ENCODE measurements around the gene RUNX2. TPM values are rescaled to one million over a fixed set of nuclear protein-coding genes. Genes with fewer than 3 reads are reported as not detected.

The RUNX2 gene
- total and polyA plus RNA-seq, 9 of the 15 experiments (the other 6 are each of a cell fraction or from before 2014, with no cell fraction given), result 0.29 to 1.00 (median 0.43) TPM

- ChIA-PET CTCF (ENCODE audit: low intra/inter-chr PET ratio) (no interaction called here), POLR2A (interaction anchor here (0.7 kb wide), 1 partner anchor 103 kb away, joined by 3 read pairs; no protein-coding TSS in a partner anchor)
- in situ Hi-C loops (cut with MboI), result no loop called here
- TF ChIP-seq ID3 (CRISPR knock-in tag; IDR thresholded peaks at IDR 0.05) (no peak), ID3 (tag; IDR thresholded peaks at IDR 0.05) (no peak), FOXA1 (IDR thresholded peaks at IDR 0.05; ENCODE audit: borderline replicate concordance) (no peak), RREB1 (CRISPR knock-in tag; IDR thresholded peaks at IDR 0.05) (no peak), ZNF274 (IDR thresholded peaks at IDR 0.05; ENCODE audit: borderline replicate concordance, low read depth, low read length) (no peak), CBX3 (IDR thresholded peaks at IDR 0.05; ENCODE audit: borderline replicate concordance in 1 of 2, low read length in 2 of 2) (no peak), CHD4 (IDR thresholded peaks at IDR 0.05; ENCODE audit: insufficient read depth, insufficient replicate concordance, low read depth, low read length, poor library complexity, severe bottlenecking) (no peak), ZNF134 (CRISPR knock-in tag; conservative IDR thresholded peaks at IDR 0.05) (no peak), ZNF740 (CRISPR knock-in tag; IDR thresholded peaks at IDR 0.05) (no peak), ZNF740 (tag; IDR thresholded peaks at IDR 0.05) (no peak), KAT8 (IDR thresholded peaks at IDR 0.05; ENCODE audit: low read depth) (no peak)
- intact Hi-C loops (cut with micrococcal nuclease), result no loop called here
- Histone ChIP-seq H3K27me3 (ENCODE audit: control insufficient read depth in 2 of 2, insufficient read depth in 2 of 2, low read length in 2 of 2) (no peaks in the 10 kb centered on the region), H3K4me3 (no peak overlapping the region), H3K9me1 (ENCODE audit: control insufficient read depth, insufficient read depth, low read length) (no peaks in the 10 kb centered on the region), H3K9me3 (replicated peaks; ENCODE audit: control insufficient read depth, insufficient read depth, low read depth, low read length) (no peaks in the 10 kb centered on the region), H4K20me1 (replicated peaks; ENCODE audit: control insufficient read depth, insufficient read depth, low read length) (no peaks in the 10 kb centered on the region), H3K36me3 (ENCODE audit: control insufficient read depth, insufficient read depth, low read length) (no peaks in the 10 kb centered on the region), H3K9ac (ENCODE audit: insufficient read depth in 1 of 2, low read depth in 2 of 2, low read length in 2 of 2) (no peak overlapping the region), H3K27ac (ENCODE audit: extremely low read depth, low read depth, low read length) (no peak overlapping the region), H3K79me2 (ENCODE audit: control insufficient read depth, insufficient read depth, low read length) (no peaks in the 10 kb centered on the region), H2AFZ (ENCODE audit: low read depth, low read length) (no peak overlapping the region), H3K4me2 (ENCODE audit: insufficient read depth, low read length) (no peak overlapping the region), H3K4me1 (replicated peaks in 1 of 2; ENCODE audit: control insufficient read depth in 2 of 2, insufficient read depth in 2 of 2, low read length in 2 of 2) (no peaks in the 10 kb centered on the region)
- ATAC-seq (no peak), DNase-seq (ENCODE audit: extremely low read depth in 1 of 4, low spot score in 3 of 4) (no peak), FAIRE-seq (no peak)
- no TSS peak for BruUV-seq (replicated peaks)
These were observed 393 bp downstream of the RUNX2 start for GRCh38 chr6:45328523-45328922.

Measured in K562 (cell line).